ENCODE data around the gene DKK3.

The DKK3 gene

DNA sequence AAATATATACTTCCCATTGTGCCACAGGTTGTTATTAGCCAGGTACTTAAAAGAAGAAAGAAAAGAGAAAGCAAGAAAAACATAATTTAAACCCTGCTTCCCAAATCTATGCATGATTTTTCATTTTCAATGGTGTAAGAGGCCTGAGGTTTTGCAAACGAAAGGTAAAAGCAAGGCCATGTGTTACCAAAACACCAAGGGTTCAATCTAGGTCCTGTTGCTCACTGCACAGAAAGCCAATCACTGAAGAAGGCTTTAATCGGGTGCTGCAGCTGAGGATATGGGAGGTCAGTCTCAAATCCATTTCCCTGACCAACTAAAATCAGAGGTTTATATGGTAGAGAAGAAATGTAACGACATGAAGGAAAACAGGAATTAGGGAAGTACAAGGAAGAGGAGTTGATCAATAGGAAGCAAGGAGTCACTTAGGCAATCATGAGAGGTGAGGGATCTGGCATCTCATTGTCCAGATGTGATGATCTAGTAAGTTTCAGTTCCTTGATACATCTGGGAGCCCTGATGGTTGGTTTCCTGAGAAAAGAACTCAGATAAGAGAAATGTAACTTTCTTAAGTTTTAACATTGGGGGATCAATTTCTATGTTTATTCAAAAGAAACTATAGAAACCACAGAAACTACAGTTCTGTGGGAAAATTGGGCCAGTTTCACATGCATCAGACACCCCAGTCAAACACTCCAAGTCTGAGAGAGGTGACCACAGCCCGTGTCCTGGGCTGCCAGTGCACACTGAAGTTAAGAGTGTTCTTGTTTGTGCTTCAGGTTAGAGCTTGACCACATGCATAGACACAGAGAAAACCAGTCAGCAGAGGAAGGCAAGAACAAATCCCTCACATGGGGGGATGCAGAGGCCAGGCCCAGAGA is 18.1 kb upstream of the DKK3 start:
- Histone ChIP-seq H3K9ac (ENCODE audit: low read depth, low read length) (no peak overlapping the region), H3K9me3 (ENCODE audit: control insufficient read depth, insufficient read depth, low read length) (peaks cover 3% of the 10 kb centered on the region), H3K4me1 (ENCODE audit: control insufficient read depth, insufficient read depth, low read length) (no peaks in the 10 kb centered on the region), H3K4me3 (ENCODE audit: low read depth, low read length) (no peak overlapping the region), H3K27me3 (ENCODE audit: control insufficient read depth, insufficient read depth, low read length) (no peaks in the 10 kb centered on the region), H3K36me3 (ENCODE audit: control insufficient read depth, insufficient read depth, low read length) (no peaks in the 10 kb centered on the region)

DNA sequence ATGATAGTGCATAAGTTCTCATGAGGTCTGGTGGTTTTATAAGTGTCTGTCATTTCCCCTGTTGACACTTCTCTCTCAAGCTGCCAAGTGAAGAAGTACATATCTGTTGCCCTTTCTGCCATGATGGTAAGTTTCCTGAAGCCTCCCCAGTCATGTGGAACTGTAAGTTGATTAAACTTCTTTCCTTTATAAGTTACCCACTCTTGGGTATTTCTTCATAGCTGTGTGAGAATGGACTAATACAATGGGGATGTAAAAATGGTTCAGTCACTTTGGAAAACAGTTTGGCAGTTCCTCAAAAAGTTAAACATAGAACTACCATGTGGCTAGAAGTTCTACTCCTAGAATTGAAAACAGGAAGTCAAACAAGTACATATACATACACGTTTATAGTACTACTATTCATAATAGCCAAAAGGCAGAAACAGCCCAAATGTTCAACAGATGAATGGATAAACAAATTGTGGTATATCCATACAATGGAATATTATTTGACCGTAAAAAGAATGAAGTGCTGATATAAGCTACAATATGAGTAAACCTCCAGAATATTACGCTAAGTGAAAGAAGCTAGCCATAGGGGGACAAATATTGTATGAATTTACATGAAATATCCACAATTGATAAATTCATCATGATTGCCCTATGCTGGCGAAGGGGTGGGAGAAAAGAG is 16.0 kb upstream of the DKK3 start:
- H3K27me3 ChIP-seq (ENCODE audit: control insufficient read depth, insufficient read depth, low read length) = no peaks in the 10 kb centered on the region
- peaks cover 3% of the 10 kb centered on the region for H3K9me3 ChIP-seq (ENCODE audit: control insufficient read depth, insufficient read depth, low read length)
- H3K9ac ChIP-seq (ENCODE audit: low read depth, low read length) = no peak overlapping the region
- H3K4me1 ChIP-seq (ENCODE audit: control insufficient read depth, insufficient read depth, low read length) = no peaks in the 10 kb centered on the region
- H3K4me3 ChIP-seq (ENCODE audit: low read depth, low read length) = no peak overlapping the region
- H3K36me3 ChIP-seq (ENCODE audit: control insufficient read depth, insufficient read depth, low read length) = no peaks in the 10 kb centered on the region

DNA sequence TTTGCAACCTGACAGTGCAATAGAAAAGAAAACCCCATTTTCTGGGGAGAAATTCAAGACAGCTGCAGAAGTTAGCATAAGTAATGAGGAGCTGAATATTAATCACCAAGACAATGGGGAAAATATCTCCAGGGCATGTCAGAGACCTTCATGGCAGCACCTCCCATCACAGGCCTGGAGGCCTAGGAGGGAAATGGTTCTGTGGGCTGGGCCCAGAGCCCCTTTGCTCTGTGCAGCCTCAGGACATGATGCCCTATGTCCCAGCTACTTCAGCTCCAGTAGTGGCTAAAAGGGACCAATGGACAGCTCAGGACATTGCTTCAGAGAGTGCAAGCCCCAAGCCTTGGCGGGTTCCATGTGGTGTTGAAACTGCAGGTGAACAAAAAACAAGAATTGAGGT is 14.6 kb upstream of the DKK3 start:
- Histone ChIP-seq H3K9ac (ENCODE audit: low read depth, low read length) (no peak overlapping the region), H3K4me3 (ENCODE audit: low read depth, low read length) (no peak overlapping the region), H3K4me1 (ENCODE audit: control insufficient read depth, insufficient read depth, low read length) (no peaks in the 10 kb centered on the region), H3K27me3 (ENCODE audit: control insufficient read depth, insufficient read depth, low read length) (no peaks in the 10 kb centered on the region), H3K36me3 (ENCODE audit: control insufficient read depth, insufficient read depth, low read length) (no peaks in the 10 kb centered on the region), H3K9me3 (ENCODE audit: control insufficient read depth, insufficient read depth, low read length) (peaks cover 3% of the 10 kb centered on the region)

DNA sequence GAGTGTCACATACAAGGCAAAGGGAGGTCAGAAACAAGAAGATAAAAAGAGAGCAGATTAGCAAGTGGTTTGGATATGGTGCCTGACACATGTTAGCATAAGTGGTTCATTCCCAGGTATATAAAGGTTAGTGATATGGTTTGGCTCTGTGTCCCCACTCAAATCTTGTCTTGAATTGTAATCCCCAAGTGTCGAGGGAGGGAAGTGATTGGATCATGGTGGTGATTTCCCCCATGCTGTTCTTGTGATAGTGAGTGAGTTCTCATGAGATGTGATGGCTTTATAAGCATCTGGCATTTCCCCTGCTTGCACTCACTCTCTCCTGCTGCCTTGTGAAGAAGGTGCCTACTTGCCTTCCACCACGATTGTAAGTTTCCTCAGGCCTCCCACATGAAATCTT is 12.1 kb upstream of the DKK3 start:
- Histone ChIP-seq H3K27me3 (ENCODE audit: control insufficient read depth, insufficient read depth, low read length) (no peaks in the 10 kb centered on the region), H3K4me3 (ENCODE audit: low read depth, low read length) (no peak overlapping the region), H3K4me1 (ENCODE audit: control insufficient read depth, insufficient read depth, low read length) (no peaks in the 10 kb centered on the region), H3K9ac (ENCODE audit: low read depth, low read length) (no peak overlapping the region), H3K36me3 (ENCODE audit: control insufficient read depth, insufficient read depth, low read length) (no peaks in the 10 kb centered on the region), H3K9me3 (ENCODE audit: control insufficient read depth, insufficient read depth, low read length) (peaks cover 3% of the 10 kb centered on the region)

DNA sequence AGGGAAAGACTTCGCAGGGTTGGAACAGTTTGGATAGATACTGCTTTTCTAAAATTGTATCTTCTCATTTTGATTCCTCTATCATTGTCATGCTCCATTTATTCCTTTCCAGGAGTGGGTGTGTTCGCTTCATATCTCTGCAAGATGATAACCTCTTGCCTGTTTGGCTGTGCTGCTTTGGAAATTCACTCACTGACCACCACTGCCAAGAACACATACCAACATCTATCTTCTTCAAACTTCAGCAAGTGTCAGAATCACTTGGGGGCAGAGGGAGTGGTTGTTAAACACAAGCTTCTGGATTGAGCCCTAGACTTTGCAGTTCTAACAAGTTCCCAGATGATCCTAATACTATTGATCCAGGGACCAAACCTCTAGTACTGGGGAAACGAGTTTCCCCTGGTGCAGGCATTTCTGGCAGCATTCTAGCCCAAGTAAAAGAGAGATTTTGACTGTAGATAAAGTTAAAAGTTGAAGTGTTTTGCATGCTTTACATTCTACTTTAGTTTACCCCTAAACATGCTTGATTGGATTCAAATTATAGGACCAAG is 11.5 kb upstream of the DKK3 start:
- Histone ChIP-seq H3K27me3 (ENCODE audit: control insufficient read depth, insufficient read depth, low read length) (no peaks in the 10 kb centered on the region), H3K4me3 (ENCODE audit: low read depth, low read length) (no peak overlapping the region), H3K9me3 (ENCODE audit: control insufficient read depth, insufficient read depth, low read length) (peaks cover 3% of the 10 kb centered on the region), H3K4me1 (ENCODE audit: control insufficient read depth, insufficient read depth, low read length) (no peaks in the 10 kb centered on the region), H3K9ac (ENCODE audit: low read depth, low read length) (no peak overlapping the region), H3K36me3 (ENCODE audit: control insufficient read depth, insufficient read depth, low read length) (no peaks in the 10 kb centered on the region)

DNA sequence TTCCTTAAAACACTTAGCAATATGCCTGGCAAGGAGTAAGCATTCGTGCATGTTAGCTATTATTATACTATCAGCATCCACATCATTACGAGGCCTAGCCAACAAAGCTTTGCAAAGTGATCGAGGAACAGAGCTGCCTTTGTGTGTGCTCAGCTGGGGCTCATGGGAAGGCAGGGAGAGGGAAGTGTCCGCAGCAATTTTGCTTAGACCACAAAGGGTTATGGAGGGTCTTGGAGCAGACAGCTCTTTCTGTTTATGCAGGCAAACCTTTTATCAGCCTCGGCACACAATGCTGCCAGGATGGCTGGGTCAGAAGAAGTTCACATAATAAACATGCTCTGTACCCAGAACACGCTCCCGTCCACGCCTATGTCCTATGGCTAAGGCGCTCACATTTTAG is 10.9 kb upstream of the DKK3 start:
- no peak overlapping the region for H3K9ac ChIP-seq (ENCODE audit: low read depth, low read length)

DNA sequence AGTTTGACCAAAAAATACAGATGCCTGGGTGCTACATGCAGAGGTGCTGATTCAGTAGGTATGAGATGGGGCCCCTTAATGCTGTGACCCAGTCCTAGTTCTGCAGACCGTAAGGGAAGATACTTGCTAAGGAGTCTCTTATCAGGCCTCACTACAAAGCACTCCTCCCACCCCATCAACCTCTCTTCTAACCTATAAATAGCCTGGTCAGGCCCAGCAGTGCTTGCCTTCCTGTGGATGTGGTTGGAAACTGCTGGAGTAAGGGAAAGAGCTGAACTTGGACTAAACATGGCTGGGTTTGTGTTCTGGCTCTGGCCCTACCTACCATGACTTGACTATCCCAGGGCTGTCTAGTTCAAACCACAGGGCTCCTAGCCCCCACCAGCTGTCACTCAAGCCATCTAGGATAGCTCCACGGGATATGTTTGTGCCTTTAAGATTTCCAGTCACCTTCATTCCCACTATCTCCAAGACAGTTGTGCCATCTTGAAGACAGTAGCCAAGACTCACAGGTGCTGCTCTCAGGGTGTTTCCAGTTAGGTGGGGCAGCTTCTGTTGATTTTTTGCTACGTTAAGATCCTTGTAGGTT is 9.5 kb upstream of the DKK3 start:
- no peaks in the 10 kb centered on the region for H3K27me3 ChIP-seq (ENCODE audit: control insufficient read depth, insufficient read depth, low read length)
- H3K36me3 ChIP-seq (ENCODE audit: control insufficient read depth, insufficient read depth, low read length) = no peaks in the 10 kb centered on the region
- H3K9ac ChIP-seq (ENCODE audit: low read depth, low read length) = no peak overlapping the region
- H3K9me3 ChIP-seq (ENCODE audit: control insufficient read depth, insufficient read depth, low read length) = no peaks in the 10 kb centered on the region
- H3K4me3 ChIP-seq (ENCODE audit: low read depth, low read length) = no peak overlapping the region
- H3K4me1 ChIP-seq (ENCODE audit: control insufficient read depth, insufficient read depth, low read length) = peaks cover 3% of the 10 kb centered on the region

More for the DNA sequence above, 10.9 kb upstream of the DKK3 start:
- Histone ChIP-seq H3K4me3 (ENCODE audit: low read depth, low read length) (no peak overlapping the region), H3K27me3 (ENCODE audit: control insufficient read depth, insufficient read depth, low read length) (no peaks in the 10 kb centered on the region), H3K9me3 (ENCODE audit: control insufficient read depth, insufficient read depth, low read length) (no peaks in the 10 kb centered on the region), H3K36me3 (ENCODE audit: control insufficient read depth, insufficient read depth, low read length) (no peaks in the 10 kb centered on the region), H3K4me1 (ENCODE audit: control insufficient read depth, insufficient read depth, low read length) (no peaks in the 10 kb centered on the region)

DNA sequence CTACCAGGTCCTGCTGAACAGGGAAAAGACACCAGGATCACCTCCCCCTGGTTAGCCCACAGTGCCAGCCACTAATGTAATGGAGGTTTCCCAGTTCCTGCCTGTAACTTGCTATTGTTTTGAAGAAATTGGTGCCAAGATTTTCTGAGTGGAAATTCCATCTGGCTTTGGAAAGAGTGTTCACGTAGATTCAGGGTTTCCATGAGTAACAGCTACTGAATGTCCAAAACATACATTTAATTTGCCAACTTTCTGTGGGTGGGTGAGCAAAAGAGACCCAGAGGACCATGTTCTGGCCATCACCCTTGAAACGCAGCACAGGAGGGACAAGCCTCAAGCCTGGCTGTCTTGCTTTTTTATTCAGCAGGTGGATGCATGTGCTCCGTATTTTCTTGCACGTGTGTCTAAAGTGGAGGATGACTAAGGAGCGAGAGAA is 8.8 kb upstream of the DKK3 start:
- Histone ChIP-seq H3K9ac (ENCODE audit: low read depth, low read length) (no peak overlapping the region), H3K4me3 (ENCODE audit: low read depth, low read length) (no peak overlapping the region), H3K36me3 (ENCODE audit: control insufficient read depth, insufficient read depth, low read length) (no peaks in the 10 kb centered on the region), H3K4me1 (ENCODE audit: control insufficient read depth, insufficient read depth, low read length) (peaks cover 3% of the 10 kb centered on the region), H3K27me3 (ENCODE audit: control insufficient read depth, insufficient read depth, low read length) (no peaks in the 10 kb centered on the region), H3K9me3 (ENCODE audit: control insufficient read depth, insufficient read depth, low read length) (no peaks in the 10 kb centered on the region)

DNA sequence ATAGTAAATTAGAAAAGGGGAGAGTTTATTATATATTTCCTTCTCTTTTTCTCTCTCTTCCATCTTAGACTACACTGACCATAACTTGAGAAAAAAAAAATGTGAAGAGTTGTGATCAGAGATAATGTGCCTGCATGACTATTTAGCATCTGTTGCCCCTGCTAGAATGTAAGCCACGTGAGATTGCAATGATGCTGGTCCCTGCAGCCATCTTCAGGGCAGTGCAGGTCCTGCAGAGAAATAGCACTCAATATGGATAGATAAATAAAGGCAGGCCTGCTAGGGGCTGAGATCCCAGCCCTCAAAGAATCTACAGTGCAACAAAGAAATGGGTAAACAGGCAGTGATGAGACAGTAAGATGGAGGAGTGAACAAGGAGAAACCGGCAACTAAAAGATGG is 7.8 kb upstream of the DKK3 start:
- H3K9me3 ChIP-seq (ENCODE audit: control insufficient read depth, insufficient read depth, low read length) = no peaks in the 10 kb centered on the region
- H3K27me3 ChIP-seq (ENCODE audit: control insufficient read depth, insufficient read depth, low read length) = no peaks in the 10 kb centered on the region
- H3K4me3 ChIP-seq (ENCODE audit: low read depth, low read length) = no peak overlapping the region
- H3K9ac ChIP-seq (ENCODE audit: low read depth, low read length) = no peak overlapping the region
- no peaks in the 10 kb centered on the region for H3K36me3 ChIP-seq (ENCODE audit: control insufficient read depth, insufficient read depth, low read length)
- H3K4me1 ChIP-seq (ENCODE audit: control insufficient read depth, insufficient read depth, low read length) = peaks cover 3% of the 10 kb centered on the region

DNA sequence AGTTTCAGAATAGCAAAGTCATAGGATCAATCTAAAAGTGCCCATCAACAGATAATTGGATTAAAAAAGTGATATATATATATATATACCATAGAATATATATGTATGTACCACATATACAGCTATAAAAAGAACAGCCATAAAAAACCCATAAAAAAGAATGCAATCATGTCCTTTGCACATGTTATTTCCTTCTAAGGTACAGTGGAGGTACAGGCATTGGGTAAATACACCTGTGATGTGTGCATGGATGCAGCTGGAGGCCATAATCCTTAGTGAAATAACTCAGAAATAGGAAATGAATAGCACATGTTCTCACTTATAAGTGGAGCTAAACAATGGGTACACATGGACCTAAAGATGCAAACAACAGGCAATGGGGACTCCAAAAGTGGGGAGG is 7.1 kb upstream of the DKK3 start:
- Histone ChIP-seq H3K36me3 (ENCODE audit: control insufficient read depth, insufficient read depth, low read length) (no peaks in the 10 kb centered on the region), H3K27me3 (ENCODE audit: control insufficient read depth, insufficient read depth, low read length) (peaks cover 5% of the 10 kb centered on the region), H3K9ac (ENCODE audit: low read depth, low read length) (no peak overlapping the region), H3K9me3 (ENCODE audit: control insufficient read depth, insufficient read depth, low read length) (no peaks in the 10 kb centered on the region), H3K4me1 (ENCODE audit: control insufficient read depth, insufficient read depth, low read length) (peaks cover 3% of the 10 kb centered on the region), H3K4me3 (ENCODE audit: low read depth, low read length) (no peak overlapping the region)

DNA sequence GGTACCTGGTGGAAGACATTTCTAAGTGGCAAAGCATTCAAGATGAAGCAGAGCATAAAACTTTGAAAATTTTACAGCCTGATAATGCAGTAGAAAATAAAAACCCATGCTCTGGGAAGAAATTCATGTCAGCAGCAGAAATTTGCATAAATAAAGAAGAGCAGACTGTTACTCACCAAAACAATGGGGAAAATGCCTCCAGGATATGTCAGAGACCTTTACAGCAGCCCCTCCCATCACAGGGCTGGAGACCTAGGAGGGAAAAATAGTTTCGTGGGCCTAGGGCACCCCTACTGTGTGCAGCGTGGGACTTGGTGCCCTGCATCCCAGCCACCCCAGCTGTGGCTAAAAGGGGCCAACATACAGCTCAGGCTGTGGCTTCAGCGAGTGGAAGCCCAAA is 5.4 kb upstream of the DKK3 start:
- no peaks in the 10 kb centered on the region for H3K9me3 ChIP-seq (ENCODE audit: control insufficient read depth, insufficient read depth, low read length)
- no peak overlapping the region for H3K4me3 ChIP-seq (ENCODE audit: low read depth, low read length)
- no peaks in the 10 kb centered on the region for H3K36me3 ChIP-seq (ENCODE audit: control insufficient read depth, insufficient read depth, low read length)
- peaks cover 6% of the 10 kb centered on the region for H3K4me1 ChIP-seq (ENCODE audit: control insufficient read depth, insufficient read depth, low read length)
- peaks cover 14% of the 10 kb centered on the region for H3K27me3 ChIP-seq (ENCODE audit: control insufficient read depth, insufficient read depth, low read length)
- no peak overlapping the region for H3K9ac ChIP-seq (ENCODE audit: low read depth, low read length)

Measured in iPS-15b (cell line).